HG02642 (cell line): ENCODE results near the gene ABCA2.

Experiments used
- ATAC-seq: cut with Tn5 transposase; IDR thresholded peaks from one replicate; pipeline ENCODE4 v1.9.1; 2021; ENCODE audit warnings: mild to moderate bottlenecking; ENCODE audit not compliant: unreplicated experiment, poor library complexity

ABCA2 gene, protein sequence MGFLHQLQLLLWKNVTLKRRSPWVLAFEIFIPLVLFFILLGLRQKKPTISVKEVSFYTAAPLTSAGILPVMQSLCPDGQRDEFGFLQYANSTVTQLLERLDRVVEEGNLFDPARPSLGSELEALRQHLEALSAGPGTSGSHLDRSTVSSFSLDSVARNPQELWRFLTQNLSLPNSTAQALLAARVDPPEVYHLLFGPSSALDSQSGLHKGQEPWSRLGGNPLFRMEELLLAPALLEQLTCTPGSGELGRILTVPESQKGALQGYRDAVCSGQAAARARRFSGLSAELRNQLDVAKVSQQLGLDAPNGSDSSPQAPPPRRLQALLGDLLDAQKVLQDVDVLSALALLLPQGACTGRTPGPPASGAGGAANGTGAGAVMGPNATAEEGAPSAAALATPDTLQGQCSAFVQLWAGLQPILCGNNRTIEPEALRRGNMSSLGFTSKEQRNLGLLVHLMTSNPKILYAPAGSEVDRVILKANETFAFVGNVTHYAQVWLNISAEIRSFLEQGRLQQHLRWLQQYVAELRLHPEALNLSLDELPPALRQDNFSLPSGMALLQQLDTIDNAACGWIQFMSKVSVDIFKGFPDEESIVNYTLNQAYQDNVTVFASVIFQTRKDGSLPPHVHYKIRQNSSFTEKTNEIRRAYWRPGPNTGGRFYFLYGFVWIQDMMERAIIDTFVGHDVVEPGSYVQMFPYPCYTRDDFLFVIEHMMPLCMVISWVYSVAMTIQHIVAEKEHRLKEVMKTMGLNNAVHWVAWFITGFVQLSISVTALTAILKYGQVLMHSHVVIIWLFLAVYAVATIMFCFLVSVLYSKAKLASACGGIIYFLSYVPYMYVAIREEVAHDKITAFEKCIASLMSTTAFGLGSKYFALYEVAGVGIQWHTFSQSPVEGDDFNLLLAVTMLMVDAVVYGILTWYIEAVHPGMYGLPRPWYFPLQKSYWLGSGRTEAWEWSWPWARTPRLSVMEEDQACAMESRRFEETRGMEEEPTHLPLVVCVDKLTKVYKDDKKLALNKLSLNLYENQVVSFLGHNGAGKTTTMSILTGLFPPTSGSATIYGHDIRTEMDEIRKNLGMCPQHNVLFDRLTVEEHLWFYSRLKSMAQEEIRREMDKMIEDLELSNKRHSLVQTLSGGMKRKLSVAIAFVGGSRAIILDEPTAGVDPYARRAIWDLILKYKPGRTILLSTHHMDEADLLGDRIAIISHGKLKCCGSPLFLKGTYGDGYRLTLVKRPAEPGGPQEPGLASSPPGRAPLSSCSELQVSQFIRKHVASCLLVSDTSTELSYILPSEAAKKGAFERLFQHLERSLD (N-terminal part only)

DNA sequence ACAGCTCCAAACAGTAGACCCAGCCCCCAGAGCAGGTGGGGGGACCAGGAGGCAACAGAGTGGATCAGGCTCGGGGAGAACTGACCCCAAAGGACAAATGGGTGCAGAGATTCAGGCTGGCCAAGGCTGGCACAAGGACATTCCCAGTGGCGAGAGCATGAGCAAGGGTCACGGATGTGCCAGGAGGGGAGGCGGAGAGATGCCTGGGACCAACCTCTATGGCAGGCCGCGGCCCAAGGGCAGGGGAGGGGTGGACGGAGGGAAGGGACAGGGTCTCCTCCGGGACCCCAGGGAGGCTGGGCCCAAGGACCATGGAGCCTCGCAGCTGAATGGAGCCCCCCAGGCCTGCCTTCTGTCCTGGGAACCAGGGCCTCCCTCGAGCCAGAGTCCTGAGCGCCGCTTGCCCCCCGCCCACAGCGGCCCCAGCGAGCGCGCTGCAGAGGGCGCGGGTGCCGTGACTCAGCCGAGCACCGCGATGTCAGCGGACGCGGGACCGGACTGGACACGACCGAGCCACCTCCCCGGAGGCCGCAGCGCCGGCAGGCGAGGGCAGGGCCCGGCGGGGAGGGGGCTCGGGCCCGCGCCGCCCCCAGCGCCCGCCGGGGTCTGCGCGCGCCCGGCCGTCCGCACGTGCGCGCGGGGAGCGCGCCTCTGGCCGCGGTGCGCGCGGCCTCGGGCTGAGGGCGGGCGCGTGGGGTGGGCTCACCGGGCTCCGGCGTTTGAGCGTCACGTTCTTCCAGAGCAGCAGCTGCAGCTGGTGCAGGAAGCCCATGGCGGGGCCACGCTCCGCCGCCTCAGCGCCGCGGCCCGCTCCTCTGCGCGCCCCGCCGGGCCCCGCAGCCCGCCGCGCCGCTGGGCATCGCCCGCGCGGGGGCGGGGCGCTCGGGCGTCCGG lies at the start of gene ABCA2:
Gene ABCA2, minus strand, starts transcription at position 869 of the 894 bp plus-strand sequence. Its CDS starts 97 bp downstream, at position 772.
- no peak for ATAC-seq

DNA sequence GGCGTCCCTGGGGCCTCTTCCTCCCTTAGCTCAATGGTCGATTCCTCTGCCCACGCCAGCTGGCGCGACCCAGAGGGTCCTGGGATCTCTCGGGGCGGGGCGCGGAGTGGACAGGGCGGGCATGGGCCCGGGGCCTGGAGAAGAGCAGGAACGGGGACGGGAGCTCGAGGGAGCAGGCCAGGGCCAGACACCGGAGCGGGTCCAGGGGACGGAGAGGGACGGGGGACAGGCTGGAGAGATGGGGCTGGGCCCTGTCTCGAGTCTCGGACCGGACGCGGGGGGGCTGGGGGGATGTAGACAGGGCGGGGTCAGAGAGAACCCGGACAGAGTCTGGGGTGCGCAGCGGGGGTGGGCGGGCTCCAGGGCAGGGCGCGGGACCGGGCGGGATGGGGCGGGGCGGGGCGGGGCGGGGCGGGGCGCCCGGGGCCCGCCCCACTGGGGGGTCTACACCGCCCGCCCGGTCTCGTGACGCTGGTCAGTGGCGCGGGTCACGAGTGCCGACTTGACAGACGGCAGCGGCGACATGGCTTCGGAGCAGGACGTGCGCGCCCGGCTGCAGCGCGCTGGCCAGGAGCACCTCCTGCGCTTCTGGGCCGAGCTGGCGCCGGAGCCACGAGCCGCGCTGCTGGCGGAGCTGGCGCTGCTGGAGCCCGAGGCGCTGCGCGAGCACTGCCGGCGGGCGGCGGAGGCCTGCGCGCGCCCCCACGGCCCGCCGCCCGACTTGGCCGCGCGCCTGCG lies 49.1 kb upstream of the ABCA2 start, which contains the start of gene UAP1L1:
Gene UAP1L1, plus strand, starts transcription at position 508 of the 738 bp plus-strand sequence. Its CDS starts 16 bp downstream, at position 524.
- ATAC-seq = peak; percentile 62

DNA sequence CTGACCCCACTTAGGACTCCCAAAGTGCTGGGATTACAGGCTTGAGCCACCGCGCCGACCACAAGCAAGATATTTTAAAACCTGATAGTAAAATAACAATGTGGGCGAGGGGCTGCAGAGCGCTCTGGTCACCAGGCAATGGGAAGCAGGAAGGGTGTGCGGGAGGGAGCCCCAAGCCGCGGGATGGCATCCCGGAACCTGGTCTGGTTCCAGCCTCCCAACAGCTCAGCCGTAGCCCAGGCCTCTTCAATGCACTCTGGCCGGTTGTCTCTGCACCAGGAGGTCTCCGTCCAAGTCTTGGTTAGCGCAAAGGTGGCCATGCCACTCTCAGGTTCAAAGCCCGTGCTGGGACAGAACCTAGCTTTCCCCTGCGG lies 48.6 kb upstream of the ABCA2 start:
- ATAC-seq = no peak

DNA sequence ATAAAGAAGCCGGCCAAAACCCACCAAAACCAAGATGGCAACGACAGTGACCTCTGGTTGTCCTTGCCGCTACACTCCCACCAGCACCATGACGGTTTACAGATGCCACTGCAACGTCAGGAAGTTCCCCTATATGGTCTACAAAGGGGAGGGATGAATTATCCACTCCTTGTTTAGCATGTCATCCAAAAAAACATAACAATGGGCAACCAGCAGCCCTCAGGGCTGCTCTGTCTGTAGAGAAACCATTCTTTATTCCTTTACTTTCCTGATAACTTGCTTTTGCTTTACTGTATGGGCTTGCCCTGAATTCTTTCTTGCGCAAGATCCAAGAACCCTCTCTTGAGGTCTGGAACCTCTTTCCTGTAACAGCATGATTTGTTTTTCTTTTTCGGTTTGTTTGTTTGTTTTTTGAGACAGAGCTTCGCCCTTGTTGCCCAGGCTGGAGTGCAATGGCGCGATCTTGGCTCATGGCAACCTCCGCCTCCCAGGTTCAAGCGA lies 47.3 kb upstream of the ABCA2 start:
- no peak for ATAC-seq

DNA sequence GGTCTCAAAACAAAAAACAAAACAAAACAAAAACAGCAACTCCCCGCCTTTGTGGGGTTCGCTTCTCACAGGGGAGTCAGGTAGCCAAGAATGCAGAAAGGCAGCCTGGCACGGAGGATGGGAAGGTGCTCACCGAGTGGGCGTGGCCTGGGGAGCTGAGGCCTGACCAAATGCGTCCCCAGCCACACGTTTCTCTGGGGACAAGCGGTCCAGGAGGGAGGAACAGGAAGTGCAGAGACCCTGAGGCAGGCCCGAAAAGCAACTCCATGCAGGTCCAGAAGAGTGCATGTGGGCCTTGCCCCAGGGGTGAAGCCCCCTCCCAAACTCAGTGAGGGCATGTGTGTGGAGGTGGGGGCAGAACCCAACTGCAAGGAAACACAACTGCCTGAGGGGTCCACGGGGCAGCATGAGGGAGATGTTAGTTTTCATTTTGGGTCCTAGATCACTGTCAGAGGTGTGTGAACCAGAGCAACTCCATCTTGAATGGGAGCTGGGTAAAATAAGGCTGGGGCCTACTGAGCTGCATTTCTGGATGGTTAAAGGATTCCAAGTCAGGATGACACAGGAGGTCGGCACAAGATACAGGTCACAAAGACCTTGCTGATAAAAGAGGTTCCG lies 46.7 kb upstream of the ABCA2 start:
- no peak for ATAC-seq

DNA sequence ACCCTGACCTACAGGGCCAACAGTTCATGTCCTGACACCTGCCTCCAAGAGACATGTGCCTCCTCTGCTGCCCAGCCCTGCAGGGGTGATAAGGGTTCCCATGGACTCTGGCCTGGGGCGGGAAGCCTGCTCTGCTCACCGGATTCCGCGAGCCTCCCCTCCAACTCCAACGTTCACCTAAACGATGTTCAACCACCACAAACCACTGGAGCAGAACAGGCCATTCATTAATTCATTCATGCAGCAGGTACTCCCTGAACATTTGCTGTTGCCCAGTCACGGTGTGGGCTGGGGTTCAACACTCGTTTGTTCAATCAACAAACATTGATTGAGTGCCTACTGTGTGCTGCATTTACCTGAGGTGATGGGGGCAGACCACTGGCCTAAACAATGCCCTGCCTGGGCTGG lies 46.0 kb upstream of the ABCA2 start:
- ATAC-seq = no peak

DNA sequence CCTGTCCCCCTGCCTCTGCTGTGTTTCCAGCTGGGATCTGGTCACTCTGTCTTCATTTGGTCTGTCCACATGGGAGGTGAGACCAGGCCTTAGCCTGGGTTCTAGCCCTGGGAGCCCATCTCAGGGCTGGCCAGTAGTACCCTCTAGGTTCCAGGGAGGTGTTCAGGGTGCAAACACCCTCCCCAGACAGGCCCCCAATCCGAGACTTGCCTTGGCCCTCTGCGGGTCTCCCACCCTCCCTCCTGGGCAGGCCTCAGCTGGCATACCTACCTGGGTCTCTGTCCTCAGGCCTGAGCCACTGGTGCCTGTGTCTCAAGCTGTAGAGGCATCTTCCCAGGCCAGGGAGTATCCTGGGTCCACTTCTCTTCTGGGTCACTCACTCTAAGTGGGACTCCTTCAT lies 43.2 kb upstream of the ABCA2 start:
- ATAC-seq = no peak

DNA sequence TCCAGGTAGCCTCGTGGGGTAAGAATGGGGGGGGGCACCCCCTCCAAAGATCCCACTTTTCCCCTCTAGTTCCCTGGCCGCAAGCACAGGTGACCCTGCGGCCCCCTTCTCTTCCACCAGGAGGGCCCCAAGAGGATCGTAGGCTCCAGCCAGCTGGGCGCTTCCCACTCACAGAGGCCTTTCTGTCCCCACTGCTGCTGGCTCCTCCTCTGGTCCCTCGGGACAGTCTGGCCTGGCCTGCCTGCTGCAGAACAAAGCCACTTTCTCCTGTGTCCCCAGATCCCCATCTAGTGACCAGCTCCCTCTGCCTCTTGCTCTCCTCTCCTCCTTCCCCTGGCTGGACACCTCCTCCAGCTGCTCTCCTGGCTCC lies 42.9 kb upstream of the ABCA2 start:
- ATAC-seq = peak; percentile 3

DNA sequence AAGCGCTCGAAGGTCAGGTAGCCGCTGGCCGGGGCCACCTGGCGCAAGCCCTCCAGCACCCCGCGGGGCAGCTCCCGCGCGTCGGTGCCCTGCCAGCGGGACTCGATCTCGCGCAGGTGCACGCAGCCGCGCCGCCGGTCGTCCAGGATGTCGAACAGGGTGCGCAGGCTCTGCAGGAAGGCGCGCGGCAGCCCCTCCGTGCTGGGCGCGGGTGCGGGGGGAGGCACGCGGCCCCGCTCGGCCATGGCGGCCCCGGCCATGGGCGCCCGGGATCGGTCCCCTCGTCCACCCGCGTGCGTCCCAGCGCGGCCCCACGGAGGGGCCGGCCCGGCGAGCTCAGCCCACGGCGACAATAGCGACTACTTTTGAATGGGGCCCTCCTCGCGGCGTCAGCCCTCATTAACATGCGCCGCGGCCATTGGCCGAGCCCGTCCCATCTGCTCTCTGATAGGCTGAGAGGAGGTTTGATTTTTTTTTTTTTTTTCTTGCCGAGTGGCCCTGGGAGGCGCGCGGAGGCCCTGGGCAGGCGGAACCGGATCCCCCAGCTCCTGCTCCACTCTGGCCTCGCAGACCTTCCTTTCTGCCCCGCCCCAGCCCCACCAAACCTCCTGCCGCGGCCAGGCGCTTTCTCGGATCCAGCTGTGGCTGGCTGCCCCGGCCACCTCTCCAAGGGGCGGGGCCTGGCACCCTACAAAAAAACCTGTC lies 42.3 kb upstream of the ABCA2 start, which contains the start of gene SAPCD2:
Gene SAPCD2, minus strand, starts transcription at position 357 of the 705 bp plus-strand sequence. Its CDS starts 97 bp downstream, at position 260.
- ATAC-seq = peak; percentile 81

DNA sequence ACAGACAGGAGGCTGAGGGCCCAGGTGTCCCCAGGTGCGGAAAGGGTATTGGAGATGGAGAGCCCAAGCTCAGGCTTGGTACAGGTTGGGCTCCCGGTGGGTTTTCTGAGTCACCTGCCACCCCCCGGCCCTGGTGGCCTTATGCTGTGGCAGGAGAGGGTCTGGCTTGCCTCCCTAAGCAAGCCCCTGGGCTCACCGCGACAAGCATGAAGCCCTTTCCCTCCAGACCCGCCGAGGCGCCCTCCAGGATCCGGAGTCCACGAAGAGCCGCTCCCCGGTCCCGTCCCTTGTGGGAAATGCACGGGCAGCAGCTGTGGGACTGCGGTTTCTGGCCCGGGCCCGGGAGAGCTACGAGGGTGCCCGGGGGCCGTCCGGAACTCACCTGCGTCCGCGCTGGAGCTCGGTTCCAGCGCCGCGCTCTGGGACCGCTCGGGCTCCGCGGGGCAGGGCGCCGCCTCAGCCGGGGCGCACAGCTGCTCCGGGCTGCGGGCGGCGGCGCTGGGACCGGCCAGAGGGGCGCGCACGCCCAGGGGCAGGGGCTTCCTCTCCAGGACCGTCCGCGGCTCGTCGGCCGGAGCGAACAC lies 41.6 kb upstream of the ABCA2 start:
- peak; percentile 8 for ATAC-seq

DNA sequence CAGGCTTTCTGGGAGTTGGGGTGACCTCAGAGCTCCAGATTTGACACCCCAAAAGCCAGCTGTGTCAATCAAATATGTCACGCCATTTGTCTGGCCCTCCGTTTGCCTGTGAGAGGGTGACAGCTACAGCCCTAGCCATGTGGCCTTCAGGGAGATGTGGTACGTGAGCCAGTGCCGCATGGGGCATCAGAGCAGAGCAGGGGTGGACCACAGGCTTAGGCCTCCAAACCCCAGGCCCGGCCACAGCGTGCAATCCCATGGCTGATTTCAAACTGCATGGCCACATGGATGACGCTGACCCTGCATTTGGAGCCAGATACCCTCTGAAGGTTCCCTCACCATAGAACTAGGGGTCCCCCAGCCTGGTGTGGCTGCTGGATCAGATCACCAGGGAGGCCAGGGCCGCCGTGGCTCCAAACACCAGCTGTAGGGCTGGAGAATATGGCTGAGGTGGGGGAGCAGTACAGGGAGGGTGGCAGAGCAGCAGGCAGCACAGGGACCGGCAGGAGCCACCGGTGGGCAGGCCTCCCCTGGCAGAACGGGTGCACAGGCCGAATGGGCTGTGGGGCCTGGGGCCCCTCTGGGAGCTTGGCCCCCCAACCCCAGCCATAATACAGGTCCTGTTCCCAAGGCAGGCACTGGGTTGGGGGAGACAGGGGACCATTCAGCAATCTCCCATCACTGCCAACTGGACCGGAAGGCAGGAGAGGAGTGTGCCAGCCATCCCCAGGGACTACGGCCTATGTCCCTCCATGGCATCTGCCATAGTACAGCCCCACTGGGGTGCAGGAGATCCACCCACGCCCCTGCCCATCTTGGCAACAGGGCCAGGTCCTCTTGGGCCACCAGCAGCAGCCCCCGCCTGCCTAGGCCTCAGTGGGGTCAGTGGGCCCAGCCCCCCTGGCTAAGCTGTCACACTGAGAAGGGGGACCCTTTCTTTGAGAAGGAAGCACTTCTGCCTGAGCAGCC lies 40.8 kb upstream of the ABCA2 start:
- no peak for ATAC-seq

DNA sequence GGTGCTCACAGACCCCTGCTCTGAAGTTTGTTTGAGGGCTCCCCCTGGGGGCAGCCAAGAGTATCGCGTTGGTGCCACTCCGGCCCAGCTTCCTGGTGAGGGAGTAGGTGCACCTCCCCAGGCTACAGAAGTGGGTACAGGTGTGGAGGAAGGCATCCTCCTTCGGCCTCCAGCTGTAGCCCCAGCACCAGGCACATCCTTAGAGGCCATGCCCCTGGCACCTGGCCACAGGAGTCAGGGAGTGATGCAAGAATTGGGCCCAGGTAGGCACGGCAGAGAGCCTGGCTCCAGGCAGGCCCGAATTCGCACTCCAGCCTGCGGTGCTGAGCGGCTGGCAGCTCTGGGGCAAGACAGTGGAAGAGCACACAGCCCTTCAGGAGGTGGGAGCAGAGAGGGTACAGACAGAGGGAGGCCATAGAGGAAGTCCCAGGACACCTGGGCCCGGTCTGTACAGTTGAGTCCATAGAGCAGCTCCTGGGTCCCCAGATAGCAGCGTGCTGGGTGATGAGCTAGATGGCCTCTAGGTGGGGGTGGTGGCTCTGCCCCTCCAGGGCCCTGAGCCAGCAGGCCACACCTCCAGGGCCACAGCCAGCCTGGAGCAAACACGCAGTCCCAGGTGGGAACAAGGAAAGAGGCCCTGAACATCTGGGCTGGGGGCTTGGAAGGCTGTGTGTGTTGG lies 40.0 kb upstream of the ABCA2 start:
- peak; percentile 36 for ATAC-seq

DNA sequence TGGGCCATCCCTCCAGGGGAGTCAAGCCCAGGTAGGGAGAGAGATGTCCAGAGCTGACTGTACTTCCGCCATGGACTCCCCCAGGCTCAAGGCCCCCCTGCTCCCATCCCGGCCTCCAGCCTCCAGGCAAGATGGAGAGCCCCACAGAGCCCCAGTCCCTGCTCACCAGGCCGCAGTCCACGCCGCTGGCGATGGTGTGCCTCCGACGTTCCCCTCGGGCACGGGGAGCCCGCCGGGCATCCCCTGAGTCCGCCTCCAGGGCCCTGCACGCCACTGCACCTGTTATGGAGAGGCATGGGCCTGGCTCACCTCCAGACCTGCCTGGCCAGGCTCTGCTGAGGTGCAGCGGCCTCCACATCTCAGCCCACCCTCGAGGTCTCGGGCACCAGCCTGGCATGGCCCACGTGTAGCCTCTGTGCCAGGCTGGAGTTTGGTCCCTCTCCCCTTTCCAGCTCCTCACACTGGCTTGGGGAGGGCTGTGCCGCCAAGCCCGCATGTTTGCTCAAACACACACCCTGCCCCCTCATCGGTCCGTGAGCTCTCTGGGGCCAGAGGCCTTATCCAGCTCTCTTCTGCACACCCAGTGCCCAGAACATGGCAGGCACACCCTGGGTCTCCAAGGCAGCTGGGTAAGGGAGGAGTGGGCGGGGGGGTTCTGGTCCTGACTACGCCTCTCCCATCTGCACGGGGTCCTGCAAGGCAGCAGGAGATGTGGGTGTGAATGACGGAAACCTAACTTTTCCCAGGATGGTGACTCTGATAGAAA lies 38.2 kb upstream of the ABCA2 start:
- no peak for ATAC-seq

DNA sequence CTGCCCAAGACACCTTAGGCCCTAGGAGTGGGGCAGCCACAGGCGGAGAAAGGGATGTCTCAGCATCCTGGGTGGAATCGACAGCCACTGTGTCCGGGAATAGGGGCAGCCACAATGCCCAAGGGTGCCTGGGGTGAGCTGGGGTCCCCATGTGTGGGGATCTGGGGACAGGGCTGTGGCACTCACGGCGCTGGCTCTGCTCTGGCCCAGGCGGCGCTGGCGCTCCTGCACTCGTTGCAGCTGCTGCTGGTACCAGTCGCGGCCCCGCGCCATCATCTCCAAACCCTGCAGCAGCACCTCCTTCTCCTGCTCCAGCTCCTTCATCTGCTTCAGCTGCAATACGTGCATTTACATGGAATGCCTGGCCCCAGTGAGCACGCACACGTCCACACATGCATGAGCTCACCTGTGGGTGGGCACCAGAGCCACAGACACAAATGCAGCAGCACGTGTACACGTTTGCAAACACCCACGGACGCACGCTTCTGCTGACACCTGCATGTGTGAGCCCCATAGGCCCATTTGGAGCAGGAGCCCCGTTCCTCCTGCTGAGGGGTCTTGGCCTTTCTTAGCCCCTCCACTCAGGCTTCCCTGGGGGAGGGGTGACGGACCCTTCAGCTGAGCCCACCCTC lies 37.4 kb upstream of the ABCA2 start:
- ATAC-seq = no peak
